Muscle of leg (tissue), 11 donors: ENCODE measurements around the gene TTLL5. TPM values are rescaled to one million over a fixed set of nuclear protein-coding genes. Genes with fewer than 3 reads are reported as not detected.

Experiments used
- DNase-seq: peaks from one replicate; pipeline ENCODE4 v3.0.0; 2013
- H3K27ac ChIP-seq: one replicate; pipeline ENCODE4 v1.5.1; 2013; ENCODE audit warnings: mild to moderate bottlenecking, low read length, control low read depth
- H3K27me3 ChIP-seq: one replicate; pipeline ENCODE4 v1.6.1; 2013; ENCODE audit warnings: low read length; ENCODE audit not compliant: control insufficient read depth, insufficient read depth
- H3K36me3 ChIP-seq: one replicate; pipeline ENCODE4 v1.6.1; 2013; ENCODE audit warnings: low read length; ENCODE audit not compliant: control insufficient read depth, insufficient read depth
- H3K4me1 ChIP-seq: one replicate; pipeline ENCODE4 v1.6.1; 2013; ENCODE audit warnings: low read length; ENCODE audit not compliant: control insufficient read depth, insufficient read depth
- H3K4me3 ChIP-seq: one replicate; pipeline ENCODE4 v1.5.1; 2013; ENCODE audit warnings: low read length, control low read depth
- H3K9me3 ChIP-seq: replicated peaks from 2 replicates; pipeline ENCODE4 v1.6.1; 2013; ENCODE audit warnings: low read depth, low read length; ENCODE audit not compliant: control insufficient read depth
- WGBS: methylation state at CpG from one replicate; pipeline ENCODE4 v1.1.5; 2013; ENCODE audit warnings: missing lambda C conversion rate; ENCODE audit not compliant: insufficient coverage; 5-methylcytosine and 5-hydroxymethylcytosine counted together
- polyA plus RNA-seq, 8 donors: library from polyadenylated mRNA; unstranded; fragments of 120-200 nt; gene quantifications; one replicate each; pipeline versions ENCODE4 v1.2.1 to v1.2.3, GENCODE V29; 2013; ENCODE audit warnings: inconsistent platforms in 1 of 8, low replicate concordance in 1 of 8; ENCODE audit not compliant: insufficient read length in 8 of 8, insufficient read depth in 1 of 8
- total RNA-seq: library from RNA; stranded (reverse); fragments of 120-200 nt; gene quantifications from one replicate; pipeline ENCODE4 v1.2.4, GENCODE V29; 2013

The TTLL5 gene
- total and polyA plus RNA-seq, 9 donors, result 12.0 to 21.1 (median 15.2) TPM

- peaks cover 9% of the 10 kb centered on the region for H3K4me1 ChIP-seq
- peak overlapping the region; percentile 91 for H3K27ac ChIP-seq
- DNase-seq, result no peak
- WGBS, result 0% methylated on average over 2 of the region's 4 CpGs
- peaks cover 3% of the 10 kb centered on the region for H3K36me3 ChIP-seq
- no peaks in the 10 kb centered on the region for H3K9me3 ChIP-seq
- no peaks in the 10 kb centered on the region for H3K27me3 ChIP-seq
- peak overlapping the region; percentile 89 for H3K4me3 ChIP-seq
Measured at GRCh38 chr14:75660238-75660629, 812 bp upstream of the TTLL5 start.

GRCh38 chr14:75661499-75661814 is 411 bp downstream of the TTLL5 start:
- Histone ChIP-seq H3K27me3 (no peaks in the 10 kb centered on the region), H3K27ac (peak overlapping the region; percentile 91), H3K9me3 (no peaks in the 10 kb centered on the region), H3K4me1 (peaks cover 9% of the 10 kb centered on the region), H3K36me3 (no peaks in the 10 kb centered on the region), H3K4me3 (peak overlapping the region; percentile 89)
- 7% methylated on average over 2 of the region's 18 CpGs for WGBS
- DNase-seq, result no peak

- WGBS, result 86% methylated on average over 1 of the region's 3 CpGs
- Histone ChIP-seq H3K9me3 (no peaks in the 10 kb centered on the region), H3K4me1 (peaks cover 9% of the 10 kb centered on the region), H3K4me3 (no peak overlapping the region), H3K27ac (no peak overlapping the region), H3K36me3 (no peaks in the 10 kb centered on the region), H3K27me3 (no peaks in the 10 kb centered on the region)
- DNase-seq, result no peak
Measured at GRCh38 chr14:75662966-75663365, 1.9 kb downstream of the TTLL5 start.

- no peak for DNase-seq
- Histone ChIP-seq H3K4me1 (no peaks in the 10 kb centered on the region), H3K36me3 (peaks cover 10% of the 10 kb centered on the region), H3K4me3 (no peak overlapping the region), H3K9me3 (no peaks in the 10 kb centered on the region), H3K27me3 (no peaks in the 10 kb centered on the region), H3K27ac (no peak overlapping the region)
- WGBS, result 100% methylated on average over 1 of the region's 2 CpGs
Measured at GRCh38 chr14:75667099-75667765, 6.2 kb downstream of the TTLL5 start.

- H3K4me3 ChIP-seq, result no peak overlapping the region
- H3K27me3 ChIP-seq, result no peaks in the 10 kb centered on the region
- DNase-seq, result no peak
- no peak overlapping the region for H3K27ac ChIP-seq
- H3K4me1 ChIP-seq, result no peaks in the 10 kb centered on the region
- H3K36me3 ChIP-seq, result peaks cover 13% of the 10 kb centered on the region
- no CpG with 5 or more reads among the region's 1 CpG for WGBS
- peaks cover 2% of the 10 kb centered on the region for H3K9me3 ChIP-seq
Measured at GRCh38 chr14:75672605-75673192, 11.7 kb downstream of the TTLL5 start.

- H3K9me3 ChIP-seq, result peaks cover 2% of the 10 kb centered on the region
- WGBS, result no CpG with 5 or more reads among the region's 4 CpGs
- no peak overlapping the region for H3K27ac ChIP-seq
- H3K36me3 ChIP-seq, result peaks cover 13% of the 10 kb centered on the region
- no peak for DNase-seq
- H3K4me3 ChIP-seq, result no peak overlapping the region
- H3K4me1 ChIP-seq, result no peaks in the 10 kb centered on the region
- no peaks in the 10 kb centered on the region for H3K27me3 ChIP-seq
Measured at GRCh38 chr14:75673345-75674035, 12.4 kb downstream of the TTLL5 start.

- Histone ChIP-seq H3K36me3 (peaks cover 6% of the 10 kb centered on the region), H3K4me3 (no peak overlapping the region), H3K27ac (no peak overlapping the region), H3K9me3 (peaks cover 2% of the 10 kb centered on the region), H3K27me3 (no peaks in the 10 kb centered on the region), H3K4me1 (no peaks in the 10 kb centered on the region)
- no peak for DNase-seq
- WGBS, result 82% methylated on average over 1 of the region's 2 CpGs
Measured at GRCh38 chr14:75675265-75675960, 14.4 kb downstream of the TTLL5 start.

- peaks cover 29% of the 10 kb centered on the region for H3K36me3 ChIP-seq
Measured at GRCh38 chr14:75685910-75686309, 24.9 kb downstream of the TTLL5 start.

GRCh38 chr14:75689012-75689411 is 28.0 kb downstream of the TTLL5 start:
- no peak overlapping the region for H3K4me3 ChIP-seq
- peaks cover 2% of the 10 kb centered on the region for H3K4me1 ChIP-seq
- 80% methylated on average over 1 of the region's 2 CpGs for WGBS
- H3K27me3 ChIP-seq, result no peaks in the 10 kb centered on the region
- DNase-seq, result peak; percentile 95
- peaks cover 25% of the 10 kb centered on the region for H3K36me3 ChIP-seq
- peak overlapping the region; percentile 74 for H3K27ac ChIP-seq
- H3K9me3 ChIP-seq, result no peaks in the 10 kb centered on the region

More at GRCh38 chr14:75685910-75686309, 24.9 kb downstream of the TTLL5 start:
- WGBS, result no CpG with 5 or more reads among the region's 2 CpGs
- H3K27me3 ChIP-seq, result no peaks in the 10 kb centered on the region
- no peak overlapping the region for H3K4me3 ChIP-seq
- H3K27ac ChIP-seq, result no peak overlapping the region
- DNase-seq, result no peak
- H3K9me3 ChIP-seq, result no peaks in the 10 kb centered on the region
- H3K4me1 ChIP-seq, result peaks cover 2% of the 10 kb centered on the region

- H3K27me3 ChIP-seq, result no peaks in the 10 kb centered on the region
- no peak for DNase-seq
- H3K4me1 ChIP-seq, result peaks cover 2% of the 10 kb centered on the region
- H3K9me3 ChIP-seq, result no peaks in the 10 kb centered on the region
- WGBS, result 86% methylated on average over 3 of the region's 7 CpGs
- no peak overlapping the region for H3K27ac ChIP-seq
- H3K36me3 ChIP-seq, result peaks cover 27% of the 10 kb centered on the region
- H3K4me3 ChIP-seq, result no peak overlapping the region
Measured at GRCh38 chr14:75690010-75690409, 29.0 kb downstream of the TTLL5 start.
